ENCODE data around the gene POU6F2. TPM values are rescaled to one million over a fixed set of nuclear protein-coding genes. Genes with fewer than 3 reads are reported as not detected.

The POU6F2 gene
- total RNA-seq, 1 experiment from 2014 or later: 0.27 TPM

- TF ChIP-seq, protein P1, sequence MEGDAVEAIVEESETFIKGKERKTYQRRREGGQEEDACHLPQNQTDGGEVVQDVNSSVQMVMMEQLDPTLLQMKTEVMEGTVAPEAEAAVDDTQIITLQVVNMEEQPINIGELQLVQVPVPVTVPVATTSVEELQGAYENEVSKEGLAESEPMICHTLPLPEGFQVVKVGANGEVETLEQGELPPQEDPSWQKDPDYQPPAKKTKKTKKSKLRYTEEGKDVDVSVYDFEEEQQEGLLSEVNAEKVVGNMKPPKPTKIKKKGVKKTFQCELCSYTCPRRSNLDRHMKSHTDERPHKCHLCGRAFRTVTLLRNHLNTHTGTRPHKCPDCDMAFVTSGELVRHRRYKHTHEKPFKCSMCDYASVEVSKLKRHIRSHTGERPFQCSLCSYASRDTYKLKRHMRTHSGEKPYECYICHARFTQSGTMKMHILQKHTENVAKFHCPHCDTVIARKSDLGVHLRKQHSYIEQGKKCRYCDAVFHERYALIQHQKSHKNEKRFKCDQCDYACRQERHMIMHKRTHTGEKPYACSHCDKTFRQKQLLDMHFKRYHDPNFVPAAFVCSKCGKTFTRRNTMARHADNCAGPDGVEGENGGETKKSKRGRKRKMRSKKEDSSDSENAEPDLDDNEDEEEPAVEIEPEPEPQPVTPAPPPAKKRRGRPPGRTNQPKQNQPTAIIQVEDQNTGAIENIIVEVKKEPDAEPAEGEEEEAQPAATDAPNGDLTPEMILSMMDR (IDR thresholded peaks at IDR 0.05 in 2 of 3, conservative IDR thresholded peaks at IDR 0.05 in 1 of 3; ENCODE audit: borderline replicate concordance in 1 of 3, insufficient read depth in 1 of 3, low read depth in 2 of 3, low read length in 2 of 3): no peak
- TF ChIP-seq RAD21 (IDR thresholded peaks at IDR 0.05; ENCODE audit: low read depth) (no peak), CBX3 (IDR thresholded peaks at IDR 0.05; ENCODE audit: low read depth) (no peak), EGR1 (IDR thresholded peaks at IDR 0.05; ENCODE audit: low read depth) (no peak)
Measured at GRCh38 chr7:39304668-39305405, 327.1 kb downstream of the POU6F2 start (continued).

DNA sequence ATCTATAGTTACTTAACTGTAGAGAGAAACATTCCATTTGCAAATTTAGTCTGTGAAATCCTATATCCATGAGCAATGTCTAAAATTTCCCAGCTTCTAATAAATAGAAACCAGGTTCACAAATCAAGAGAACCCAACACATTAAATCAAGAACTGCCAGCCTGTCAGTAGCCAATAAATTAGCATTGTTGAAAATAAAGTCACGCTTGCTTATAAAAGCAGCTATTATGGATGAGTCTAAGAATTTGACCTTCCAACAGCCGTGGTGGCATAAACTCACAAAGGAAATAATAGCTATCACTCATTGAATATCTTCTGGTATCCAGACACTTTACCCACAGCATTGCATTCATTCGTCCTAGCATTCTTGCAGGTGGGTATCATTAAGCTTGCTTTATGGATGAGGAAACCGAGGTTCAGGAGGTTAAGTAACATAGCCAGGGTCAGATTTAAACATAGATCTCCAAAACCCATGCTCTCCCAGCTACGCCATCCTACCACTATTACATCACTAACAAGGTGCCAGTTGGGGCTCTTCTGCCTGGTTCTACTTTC, 328.4 kb downstream of the POU6F2 start:
- H3K9me3 ChIP-seq (ENCODE audit: control insufficient read depth in 1 of 2, insufficient read depth in 1 of 2, low read depth in 1 of 2, low read length in 2 of 2): no peaks in the 10 kb centered on the region
- H3K27ac ChIP-seq (ENCODE audit: low read depth, low read length): no peak overlapping the region
- DNase-seq (ENCODE audit: low read depth, low spot score) (no peak), ATAC-seq (no peak)
- H3K4me3 ChIP-seq (replicated peaks in 1 of 2; ENCODE audit: low read depth in 1 of 2, low read length in 2 of 2): no peak overlapping the region
- H3K4me1 ChIP-seq (ENCODE audit: control insufficient read depth in 1 of 2, insufficient read depth in 2 of 2, low read length in 2 of 2): no peaks in the 10 kb centered on the region
- no TSS peak for BruUV-seq (replicated peaks)
- no peak overlapping the region for H3K9ac ChIP-seq (ENCODE audit: low read length)
- no peak for TF ChIP-seq FOSL1 (IDR thresholded peaks at IDR 0.05; ENCODE audit: low read depth)
- TF ChIP-seq JUND (IDR thresholded peaks at IDR 0.05): no peak
- TF ChIP-seq, protein P1 (IDR thresholded peaks at IDR 0.05 in 2 of 3, conservative IDR thresholded peaks at IDR 0.05 in 1 of 3; ENCODE audit: borderline replicate concordance in 1 of 3, insufficient read depth in 1 of 3, low read depth in 2 of 3, low read length in 2 of 3): no peak
- TF ChIP-seq ATF3 (IDR thresholded peaks at IDR 0.05): no peak
- TF ChIP-seq CBX3 (IDR thresholded peaks at IDR 0.05; ENCODE audit: low read depth): no peak
- no peak for TF ChIP-seq TCF7L2 (IDR thresholded peaks at IDR 0.05; ENCODE audit: borderline replicate concordance, extremely low read depth, insufficient read depth, insufficient read length)
- no peak for TF ChIP-seq POLR2AphosphoS5 (IDR thresholded peaks at IDR 0.05; ENCODE audit: low read depth, low read length)
- TF ChIP-seq SRF (IDR thresholded peaks at IDR 0.05; ENCODE audit: low read depth): no peak
- TF ChIP-seq ZFX (IDR thresholded peaks at IDR 0.05): no peak
- no peak for TF ChIP-seq EGR1 (IDR thresholded peaks at IDR 0.05; ENCODE audit: low read depth)
- no peak for TF ChIP-seq RAD21 (IDR thresholded peaks at IDR 0.05; ENCODE audit: low read depth)
- no peak for TF ChIP-seq MAX (IDR thresholded peaks at IDR 0.05)
- no peak for TF ChIP-seq YY1 (IDR thresholded peaks at IDR 0.05; ENCODE audit: extremely low read depth, insufficient replicate concordance, low read depth, low read length)
- H3K27me3 ChIP-seq (ENCODE audit: insufficient read depth, low read length): peaks cover 23% of the 10 kb centered on the region
- H4K20me1 ChIP-seq (ENCODE audit: insufficient read depth): no peaks in the 10 kb centered on the region
- CTCF ChIA-PET: no interaction called here
- no peaks in the 10 kb centered on the region for H3K9me2 ChIP-seq (ENCODE audit: insufficient read depth)
- no peaks in the 10 kb centered on the region for H3K36me3 ChIP-seq (ENCODE audit: control insufficient read depth in 1 of 2, insufficient read depth in 2 of 2, low read length in 2 of 2)
- RAD21 ChIA-PET (ENCODE audit: low non-redundant PET in 1 of 2, low total read pairs in 2 of 2, uncharacterized antibody in 2 of 2, unreplicated experiment in 2 of 2): no interaction called here
- no peak overlapping the region for H3K4me2 ChIP-seq (ENCODE audit: low read length)
- intact Hi-C loops (cut with micrococcal nuclease): no loop called here
- POLR2A ChIA-PET: no interaction called here
- H2AFZ ChIP-seq (ENCODE audit: low read depth, low read length, poor library complexity, severe bottlenecking): no peak overlapping the region
- H3K79me2 ChIP-seq (ENCODE audit: insufficient read depth, low read length): no peaks in the 10 kb centered on the region
